ENCODE results near the gene MS4A3. TPM values are rescaled to one million over a fixed set of nuclear protein-coding genes. Genes with fewer than 3 reads are reported as not detected.

Gene MS4A3
- total and polyA plus RNA-seq, 8 donors: 0.08 to 2.4 (median 0.61) TPM; not detected in 5

GRCh38 chr11:60084631-60085273 is 28.3 kb downstream of the MS4A3 start:
- Histone ChIP-seq H3K4me3 (no peak overlapping the region), H3K36me3 (no peaks in the 10 kb centered on the region), H3K9me3 (no peaks in the 10 kb centered on the region), H3K27me3 (no peaks in the 10 kb centered on the region), H3K4me1 (no peaks in the 10 kb centered on the region), H3K27ac (no peak overlapping the region)
- TF ChIP-seq POLR2A (IDR thresholded peaks at IDR 0.05) (no peak), POLR2AphosphoS5 (IDR thresholded peaks at IDR 0.05) (no peak), EP300 (IDR thresholded peaks at IDR 0.05) (no peak), CTCF (IDR thresholded peaks at IDR 0.05) (no peak)
- intact Hi-C loops (cut with DNase I; ENCODE audit: low total_unique reads): no loop called here
- no peak for DNase-seq
- WGBS, 5 donors: 45 to 52% (median 48%) methylated on average over 3 of the region's 3 CpGs

DNA sequence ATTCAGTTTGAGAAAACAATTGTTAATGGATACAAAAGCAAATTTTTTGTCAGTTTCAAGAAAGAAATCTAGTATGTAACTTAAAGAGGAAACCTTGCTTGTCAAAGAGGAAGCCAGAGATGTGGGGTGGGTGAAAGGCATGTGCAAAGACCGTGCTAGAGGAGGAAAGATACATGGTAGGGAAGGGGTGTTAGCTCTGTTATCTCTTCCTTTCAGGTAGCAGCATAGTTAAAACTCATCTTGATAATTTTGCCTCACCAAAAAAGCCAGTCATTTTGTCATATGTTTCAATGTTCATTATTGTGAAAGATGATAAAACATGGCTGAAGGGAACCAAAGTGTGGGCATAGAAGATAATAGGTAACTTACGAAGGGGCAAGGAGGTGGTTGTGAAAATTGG is 29.4 kb downstream of the MS4A3 start:
- Histone ChIP-seq H3K36me3 (no peaks in the 10 kb centered on the region), H3K4me1 (no peaks in the 10 kb centered on the region), H3K27ac (no peak overlapping the region), H3K4me3 (no peak overlapping the region), H3K27me3 (no peaks in the 10 kb centered on the region), H3K9me3 (no peaks in the 10 kb centered on the region)
- intact Hi-C loops (cut with DNase I; ENCODE audit: low total_unique reads): no loop called here
- WGBS, 5 donors: 71 to 85% (median 82%) methylated on average over 2 of the region's 2 CpGs
- no peak for TF ChIP-seq POLR2AphosphoS5 (IDR thresholded peaks at IDR 0.05)
- TF ChIP-seq EP300 (IDR thresholded peaks at IDR 0.05): no peak
- TF ChIP-seq CTCF (IDR thresholded peaks at IDR 0.05): no peak
- TF ChIP-seq POLR2A (IDR thresholded peaks at IDR 0.05): no peak
- DNase-seq: no peak

- Histone ChIP-seq H3K4me1 (no peaks in the 10 kb centered on the region), H3K4me3 (no peak overlapping the region), H3K27me3 (no peaks in the 10 kb centered on the region), H3K36me3 (no peaks in the 10 kb centered on the region), H3K9me3 (no peaks in the 10 kb centered on the region), H3K27ac (no peak overlapping the region)
- intact Hi-C loops (cut with DNase I; ENCODE audit: low total_unique reads): no loop called here
- TF ChIP-seq POLR2A (IDR thresholded peaks at IDR 0.05): no peak
- no peak for TF ChIP-seq POLR2AphosphoS5 (IDR thresholded peaks at IDR 0.05)
- TF ChIP-seq CTCF (IDR thresholded peaks at IDR 0.05): no peak
- no peak for TF ChIP-seq EP300 (IDR thresholded peaks at IDR 0.05)
- 20 to 58% (median 53%) methylated on average over 1 of the region's 1 CpG for WGBS, 5 donors
- no peak for DNase-seq
Observed at GRCh38 chr11:60087239-60087638, 30.8 kb downstream of the MS4A3 start.

DNA sequence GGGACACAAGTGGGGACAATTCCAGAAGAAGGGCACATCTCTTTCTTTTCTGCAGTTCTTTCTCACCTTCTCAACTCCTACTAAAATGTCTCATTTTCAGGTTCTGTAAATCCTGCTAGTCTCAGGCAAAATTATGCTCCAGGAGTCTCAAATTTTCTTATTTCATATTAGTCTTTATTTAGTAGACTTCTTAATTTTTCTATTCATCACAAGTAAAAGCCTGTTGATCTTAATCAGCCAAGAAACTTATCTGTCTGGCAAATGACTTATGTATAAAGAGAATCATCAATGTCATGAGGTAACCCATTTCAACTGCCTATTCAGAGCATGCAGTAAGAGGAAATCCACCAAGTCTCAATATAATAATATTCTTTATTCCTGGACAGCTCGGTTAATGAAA is 31.9 kb downstream of the MS4A3 start, which contains the start of gene MS4A2:
MS4A2 (plus strand) TSS at position 301 of the 400 bp plus-strand sequence. CDS start 102 bp downstream, outside the sequence.
- H3K27me3 ChIP-seq: no peaks in the 10 kb centered on the region
- H3K36me3 ChIP-seq: no peaks in the 10 kb centered on the region
- H3K9me3 ChIP-seq: no peaks in the 10 kb centered on the region
- TF ChIP-seq EP300 (IDR thresholded peaks at IDR 0.05): no peak
- TF ChIP-seq POLR2A (IDR thresholded peaks at IDR 0.05): no peak
- no peak for TF ChIP-seq CTCF (IDR thresholded peaks at IDR 0.05)
- TF ChIP-seq POLR2AphosphoS5 (IDR thresholded peaks at IDR 0.05): no peak
- no peak within 1 kb of the TSS for H3K4me3 ChIP-seq
- no peaks in the 10 kb centered on the region for H3K4me1 ChIP-seq
- DNase-seq: no peak
- H3K27ac ChIP-seq: no peak within 1 kb of the TSS
- intact Hi-C loops (cut with DNase I; ENCODE audit: low total_unique reads): no loop called here
- 86 to 92% (median 87%) methylated on average over 1 of the region's 1 CpG for WGBS, 5 donors
